GM23248 (cell line): ENCODE results near the gene UBE2QL1. TPM values are rescaled to one million over a fixed set of nuclear protein-coding genes. Genes with fewer than 3 reads are reported as not detected.

ENCODE experiments used
- DNase-seq: peaks from one replicate; pipeline ENCODE4 v3.0.0-alpha.2; 2015
- H2AFZ ChIP-seq: fragments of 200-600 bp; sonication (generic); 2 replicates; pipeline ENCODE4 v1.6.1; 2016; ENCODE audit warnings: antibody characterized with exemption
- H3F3A ChIP-seq: fragments of 200-600 bp; sonication (generic); 2 replicates; pipeline ENCODE4 v1.6.1; 2016; ENCODE audit warnings: mild to moderate bottlenecking, antibody characterized with exemption, mixed run types; ENCODE audit not compliant: insufficient read depth
- H3K27ac ChIP-seq: fragments of 200-600 bp; sonication (generic); 2 replicates; pipeline ENCODE4 v1.5.1; 2016; ENCODE audit warnings: mild to moderate bottlenecking
- H3K27me3 ChIP-seq: fragments of 200-600 bp; sonication (generic); replicated peaks from 2 replicates; pipeline ENCODE4 v1.6.1; 2016; ENCODE audit warnings: mild to moderate bottlenecking; ENCODE audit not compliant: insufficient read depth
- H3K36me3 ChIP-seq: fragments of 200-600 bp; sonication (generic); 2 replicates; pipeline ENCODE4 v1.6.1; 2016; ENCODE audit warnings: low read depth, mild to moderate bottlenecking
- H3K4me1 ChIP-seq: fragments of 200-600 bp; sonication (generic); 2 replicates; pipeline ENCODE4 v1.6.1; 2016; ENCODE audit warnings: mild to moderate bottlenecking; ENCODE audit not compliant: insufficient read depth
- H3K4me2 ChIP-seq: fragments of 200-600 bp; sonication (generic); one replicate; pipeline ENCODE4 v1.6.1; 2016; ENCODE audit warnings: mild to moderate bottlenecking; ENCODE audit not compliant: unreplicated experiment
- H3K4me3 ChIP-seq: fragments of 200-600 bp; sonication (generic); 2 replicates; pipeline ENCODE4 v1.5.1; 2016; ENCODE audit warnings: mild to moderate bottlenecking
- H3K79me2 ChIP-seq: fragments of 200-600 bp; sonication (generic); 2 replicates; pipeline ENCODE4 v1.6.1; 2016; ENCODE audit warnings: mild to moderate bottlenecking; ENCODE audit not compliant: insufficient read depth
- H3K9ac ChIP-seq: fragments of 200-600 bp; sonication (generic); 2 replicates; pipeline ENCODE4 v1.6.1; 2016; ENCODE audit warnings: mild to moderate bottlenecking
- H3K9me2 ChIP-seq: fragments of 200-600 bp; sonication (generic); 2 replicates; pipeline ENCODE4 v1.6.1; 2016; ENCODE audit warnings: mixed run types, mild to moderate bottlenecking, moderate library complexity; ENCODE audit not compliant: insufficient read depth
- H3K9me3 ChIP-seq: fragments of 200-600 bp; sonication (generic); one replicate; pipeline ENCODE4 v1.6.1; 2017; ENCODE audit warnings: low read depth
- H4K20me1 ChIP-seq: fragments of 200-600 bp; sonication (generic); 2 replicates; pipeline ENCODE4 v1.6.0; 2016; ENCODE audit not compliant: insufficient read depth
- EZH2 ChIP-seq: fragments of 200-600 bp; sonication (generic); IDR thresholded peaks from 2 replicates; pipeline ENCODE4 v1.6.1; 2018; ENCODE audit warnings: antibody characterized with exemption, mild to moderate bottlenecking; ENCODE audit not compliant: insufficient read depth, poor library complexity, severe bottlenecking
- EZH2phosphoT487 ChIP-seq: fragments of 200-600 bp; sonication (generic); IDR thresholded peaks from 2 replicates; pipeline ENCODE4 v1.6.1; 2018; ENCODE audit warnings: antibody characterized with exemption, moderate library complexity, mild to moderate bottlenecking, low read depth; ENCODE audit not compliant: insufficient read depth
- WGBS, 2 experiments: methylation state at CpG; one replicate each; pipeline ENCODE4 v1.1.6; 2015 to 2017; ENCODE audit warnings: low lambda C conversion rate in 2 of 2, low coverage in 1 of 2; ENCODE audit errors: missing lambda C conversion rate in 2 of 2; 5-methylcytosine and 5-hydroxymethylcytosine counted together
- in situ Hi-C: fragments of 300-500 bp; cut with MboI; formaldehyde crosslinking; loops from 2 replicates; pipeline ENCODE4 v1.15.0; 2020
- polyA plus RNA-seq: library from polyadenylated mRNA; unstranded; fragments of >200 nt; fragmentation: Nextera tagmentation; extraction: Ambion mirVana; gene quantifications from 2 replicates; pipeline ENCODE4 v1.2.1, GENCODE V29; 2016
- total RNA-seq: library from RNA; depleted of rRNA; stranded (reverse); fragments of >200 nt; shearing (Covaris generic); gene quantifications from 2 replicates; pipeline ENCODE4 v1.2.3, GENCODE V29; 2014

The UBE2QL1 gene
- total and polyA plus RNA-seq, 2 experiments from 2014 or later: not detected

DNA sequence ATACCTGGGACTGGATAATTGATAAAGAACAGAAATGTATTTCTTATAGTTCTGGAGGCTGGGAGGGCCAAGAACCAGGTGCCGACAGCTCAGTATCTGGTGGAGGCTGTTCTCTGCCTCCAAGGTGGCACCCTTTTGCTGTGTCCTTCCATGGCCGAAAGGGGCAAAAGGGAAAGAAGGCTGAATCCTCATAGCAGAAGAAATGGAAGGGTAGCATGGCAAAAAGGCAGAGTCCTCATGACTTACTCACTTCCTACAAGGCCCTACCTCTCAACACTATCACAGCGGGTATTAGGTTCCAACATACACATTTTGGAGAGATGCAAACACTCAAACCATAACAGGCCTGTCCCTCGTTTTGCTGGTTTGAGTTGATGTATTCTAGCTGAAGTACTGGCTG is 45.2 kb upstream of the UBE2QL1 start:
- Histone ChIP-seq H3K27ac (no peak overlapping the region), H3K9ac (no peak overlapping the region), H3F3A (no peaks in the 10 kb centered on the region; the same call in 1 of the 2 replicates), H3K4me3 (no peak overlapping the region), H2AFZ (no peak overlapping the region), H3K36me3 (no peaks in the 10 kb centered on the region), H3K27me3 (peaks cover 20% of the 10 kb centered on the region), H3K4me2 (no peak overlapping the region), H3K9me2 (no peaks in the 10 kb centered on the region), H3K4me1 (no peaks in the 10 kb centered on the region), H3K79me2 (no peaks in the 10 kb centered on the region), H3K9me3 (no peaks in the 10 kb centered on the region), H4K20me1 (no peaks in the 10 kb centered on the region)
- 46 to 56% methylated on average over 4 of the region's 4 CpGs for WGBS, 2 experiments
- DNase-seq: no peak
- TF ChIP-seq EZH2 (no peak), EZH2phosphoT487 (no peak)
- in situ Hi-C loops: no loop called here

DNA sequence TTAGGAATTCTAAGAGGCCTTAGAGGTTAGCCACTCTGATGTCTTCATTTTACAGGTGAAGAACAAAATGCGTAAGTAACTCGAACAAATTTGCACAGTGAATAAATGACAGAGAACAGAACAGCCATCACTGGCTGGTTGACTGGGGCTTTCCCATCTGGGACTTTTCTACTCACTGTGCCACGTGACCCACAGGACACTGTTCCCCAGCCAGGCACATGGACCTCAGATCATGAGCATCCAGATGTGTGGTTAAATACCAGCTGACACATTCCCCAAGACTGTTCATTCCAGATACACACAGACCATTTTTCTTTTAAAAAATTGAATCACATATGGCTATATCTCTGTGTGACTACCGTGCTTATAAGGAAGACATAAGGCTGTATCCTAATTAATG is 44.5 kb upstream of the UBE2QL1 start:
- peaks cover 20% of the 10 kb centered on the region for H3K27me3 ChIP-seq
- no peaks in the 10 kb centered on the region for H3K79me2 ChIP-seq
- H3K9me2 ChIP-seq: no peaks in the 10 kb centered on the region
- no peak overlapping the region for H3K9ac ChIP-seq
- 19 to 20% methylated on average over 4 of the region's 4 CpGs for WGBS, 2 experiments
- H3K4me3 ChIP-seq: no peak overlapping the region
- no peaks in the 10 kb centered on the region for H3K9me3 ChIP-seq
- no peak overlapping the region for H3K4me2 ChIP-seq
- no peaks in the 10 kb centered on the region for H3K4me1 ChIP-seq
- in situ Hi-C loops: no loop called here
- H3K36me3 ChIP-seq: no peaks in the 10 kb centered on the region
- no peaks in the 10 kb centered on the region for H4K20me1 ChIP-seq
- H3K27ac ChIP-seq: no peak overlapping the region
- no peak for TF ChIP-seq EZH2
- H3F3A ChIP-seq: no peaks in the 10 kb centered on the region; the same call in 1 of the 2 replicates
- DNase-seq: peak; percentile 63
- H2AFZ ChIP-seq: no peak overlapping the region

DNA sequence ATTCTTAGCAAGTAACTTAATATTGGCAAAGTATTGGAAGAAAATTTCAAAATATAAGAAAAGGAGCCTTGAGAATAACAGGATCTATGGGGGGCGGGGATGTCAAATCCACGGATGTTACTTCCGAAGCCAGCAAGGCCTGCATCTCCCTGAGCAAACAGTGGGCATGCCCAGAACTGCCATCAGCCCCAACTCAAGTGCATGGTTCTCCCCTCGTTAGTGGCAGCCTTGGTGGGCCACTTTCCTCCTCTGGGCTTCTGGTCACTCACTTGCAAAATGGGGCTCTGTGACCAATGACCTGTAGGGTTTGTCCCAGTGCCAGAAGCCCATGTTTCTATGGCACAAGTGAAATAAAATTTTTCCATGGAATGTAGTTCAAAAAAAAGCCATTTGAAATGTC is 43.1 kb upstream of the UBE2QL1 start:
- H3F3A ChIP-seq: no peaks in the 10 kb centered on the region; the same call in 1 of the 2 replicates
- H3K9ac ChIP-seq: no peak overlapping the region
- H2AFZ ChIP-seq: no peak overlapping the region
- no peak overlapping the region for H3K4me3 ChIP-seq
- H3K27ac ChIP-seq: no peak overlapping the region
- H3K4me1 ChIP-seq: no peaks in the 10 kb centered on the region
- peaks cover 20% of the 10 kb centered on the region for H3K27me3 ChIP-seq
- H4K20me1 ChIP-seq: no peaks in the 10 kb centered on the region
- no peak for TF ChIP-seq EZH2phosphoT487
- TF ChIP-seq EZH2: no peak
- no peaks in the 10 kb centered on the region for H3K9me3 ChIP-seq
- no peak overlapping the region for H3K4me2 ChIP-seq
- WGBS, 2 experiments: 27 to 33% methylated on average over 4 of the region's 4 CpGs
- H3K9me2 ChIP-seq: no peaks in the 10 kb centered on the region
- no peaks in the 10 kb centered on the region for H3K79me2 ChIP-seq
- no peak for DNase-seq
- in situ Hi-C loops: no loop called here
- H3K36me3 ChIP-seq: no peaks in the 10 kb centered on the region

DNA sequence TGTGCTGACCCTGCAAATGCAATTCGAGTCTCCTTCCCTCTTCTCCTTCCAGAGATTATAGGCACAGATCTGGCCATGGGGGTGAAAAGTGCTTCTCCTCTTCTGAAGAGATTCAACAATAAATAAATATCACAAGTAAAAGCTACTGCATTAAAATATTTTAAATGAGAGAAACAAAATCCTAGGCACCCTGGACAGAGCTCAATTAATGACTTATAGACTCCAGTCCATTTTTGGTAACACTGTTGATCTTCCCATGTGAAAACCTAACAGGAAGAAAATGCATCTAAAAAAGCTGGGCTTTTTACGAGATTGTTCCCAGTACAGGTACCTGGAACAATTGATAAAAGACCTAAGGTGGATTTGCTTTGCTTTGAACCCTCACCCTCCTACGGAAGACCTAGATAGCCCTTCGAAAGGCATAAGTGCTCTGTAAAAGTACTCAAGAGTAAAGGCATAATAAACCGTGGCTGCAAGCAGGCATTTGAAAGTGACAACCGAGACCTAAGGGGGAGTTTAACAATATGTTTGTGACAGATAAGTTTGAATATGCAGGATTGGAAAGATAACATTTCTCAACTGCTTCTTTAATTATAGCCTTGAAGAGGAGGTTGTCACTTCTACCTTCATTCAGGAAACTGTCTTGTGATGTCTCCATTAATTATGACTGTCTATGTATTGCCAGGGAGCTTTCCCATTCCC is 41.0 kb upstream of the UBE2QL1 start:
- DNase-seq: no peak
- Histone ChIP-seq H3K4me3 (no peak overlapping the region), H3F3A (no peaks in the 10 kb centered on the region; the same call in 1 of the 2 replicates), H3K27me3 (peaks cover 10% of the 10 kb centered on the region; the same call in 1 of the 2 replicates), H3K4me2 (no peak overlapping the region), H3K9me3 (no peaks in the 10 kb centered on the region), H3K4me1 (no peaks in the 10 kb centered on the region), H3K79me2 (no peaks in the 10 kb centered on the region), H3K9ac (no peak overlapping the region), H2AFZ (no peak overlapping the region), H3K36me3 (no peaks in the 10 kb centered on the region), H3K27ac (no peak overlapping the region), H3K9me2 (no peaks in the 10 kb centered on the region), H4K20me1 (no peaks in the 10 kb centered on the region)
- in situ Hi-C loops: no loop called here
- no peak for TF ChIP-seq EZH2
- TF ChIP-seq EZH2phosphoT487: no peak
- WGBS, 2 experiments: 31 to 40% methylated on average over 6 of the region's 6 CpGs

DNA sequence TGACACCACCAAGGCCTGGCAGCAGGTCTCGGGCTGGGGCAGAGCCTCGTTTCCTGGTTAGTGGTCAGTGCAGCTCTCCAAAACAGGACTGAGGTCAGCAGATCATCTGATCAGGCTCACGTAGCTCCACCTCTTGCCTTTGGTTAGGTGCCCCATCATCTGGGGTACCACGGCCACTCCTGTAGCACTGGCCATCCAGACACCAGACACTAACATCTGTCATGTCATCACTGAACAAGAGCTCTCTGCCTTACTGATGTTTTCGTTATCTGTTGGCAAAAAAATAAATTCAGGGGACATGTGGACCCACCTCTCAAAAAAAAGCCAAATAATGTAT is 40.4 kb upstream of the UBE2QL1 start:
- Histone ChIP-seq H3K36me3 (no peaks in the 10 kb centered on the region), H4K20me1 (no peaks in the 10 kb centered on the region), H3K4me2 (no peak overlapping the region), H3K9ac (no peak overlapping the region), H3K79me2 (no peaks in the 10 kb centered on the region), H3K4me1 (no peaks in the 10 kb centered on the region), H3K27me3 (peaks cover 10% of the 10 kb centered on the region; the same call in 1 of the 2 replicates), H3F3A (no peaks in the 10 kb centered on the region; the same call in 1 of the 2 replicates), H3K9me3 (no peaks in the 10 kb centered on the region), H2AFZ (no peak overlapping the region), H3K4me3 (no peak overlapping the region), H3K9me2 (no peaks in the 10 kb centered on the region), H3K27ac (no peak overlapping the region)
- WGBS, 2 experiments: 37 to 53% methylated on average over 5 of the region's 5 CpGs
- TF ChIP-seq EZH2phosphoT487 (no peak), EZH2 (no peak)
- DNase-seq: no peak
- in situ Hi-C loops: no loop called here
